Activated CD8-positive, alpha-beta memory T cell treated with anti-CD3 and anti-CD28 coated beads, Interleukin-2, amount 50 U/mL, for 24 hours (primary cell): ENCODE results near the gene SLC17A9.

Experiments used
- DNase-seq: peaks from one replicate; pipeline ENCODE4 v3.0.0-alpha.2; 2020; ENCODE audit errors: extremely low read depth

SLC17A9 gene, protein sequence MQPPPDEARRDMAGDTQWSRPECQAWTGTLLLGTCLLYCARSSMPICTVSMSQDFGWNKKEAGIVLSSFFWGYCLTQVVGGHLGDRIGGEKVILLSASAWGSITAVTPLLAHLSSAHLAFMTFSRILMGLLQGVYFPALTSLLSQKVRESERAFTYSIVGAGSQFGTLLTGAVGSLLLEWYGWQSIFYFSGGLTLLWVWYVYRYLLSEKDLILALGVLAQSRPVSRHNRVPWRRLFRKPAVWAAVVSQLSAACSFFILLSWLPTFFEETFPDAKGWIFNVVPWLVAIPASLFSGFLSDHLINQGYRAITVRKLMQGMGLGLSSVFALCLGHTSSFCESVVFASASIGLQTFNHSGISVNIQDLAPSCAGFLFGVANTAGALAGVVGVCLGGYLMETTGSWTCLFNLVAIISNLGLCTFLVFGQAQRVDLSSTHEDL

GRCh38 chr20:62952373-62952967, at the start of gene SLC17A9:
Gene SLC17A9, plus strand, starts transcription at chr20:62952709. Its CDS starts 122 bp downstream, at chr20:62952831.
- no peak for DNase-seq

- DNase-seq = no peak
Observed at GRCh38 chr20:62902926-62903615, 49.4 kb upstream of the SLC17A9 start.

- DNase-seq = no peak
Observed at GRCh38 chr20:62905536-62906117, 46.9 kb upstream of the SLC17A9 start.

- no peak for DNase-seq
Observed at GRCh38 chr20:62906209-62906608, 46.3 kb upstream of the SLC17A9 start.

- DNase-seq = no peak
Observed at GRCh38 chr20:62906647-62907375, 45.7 kb upstream of the SLC17A9 start.

DNA sequence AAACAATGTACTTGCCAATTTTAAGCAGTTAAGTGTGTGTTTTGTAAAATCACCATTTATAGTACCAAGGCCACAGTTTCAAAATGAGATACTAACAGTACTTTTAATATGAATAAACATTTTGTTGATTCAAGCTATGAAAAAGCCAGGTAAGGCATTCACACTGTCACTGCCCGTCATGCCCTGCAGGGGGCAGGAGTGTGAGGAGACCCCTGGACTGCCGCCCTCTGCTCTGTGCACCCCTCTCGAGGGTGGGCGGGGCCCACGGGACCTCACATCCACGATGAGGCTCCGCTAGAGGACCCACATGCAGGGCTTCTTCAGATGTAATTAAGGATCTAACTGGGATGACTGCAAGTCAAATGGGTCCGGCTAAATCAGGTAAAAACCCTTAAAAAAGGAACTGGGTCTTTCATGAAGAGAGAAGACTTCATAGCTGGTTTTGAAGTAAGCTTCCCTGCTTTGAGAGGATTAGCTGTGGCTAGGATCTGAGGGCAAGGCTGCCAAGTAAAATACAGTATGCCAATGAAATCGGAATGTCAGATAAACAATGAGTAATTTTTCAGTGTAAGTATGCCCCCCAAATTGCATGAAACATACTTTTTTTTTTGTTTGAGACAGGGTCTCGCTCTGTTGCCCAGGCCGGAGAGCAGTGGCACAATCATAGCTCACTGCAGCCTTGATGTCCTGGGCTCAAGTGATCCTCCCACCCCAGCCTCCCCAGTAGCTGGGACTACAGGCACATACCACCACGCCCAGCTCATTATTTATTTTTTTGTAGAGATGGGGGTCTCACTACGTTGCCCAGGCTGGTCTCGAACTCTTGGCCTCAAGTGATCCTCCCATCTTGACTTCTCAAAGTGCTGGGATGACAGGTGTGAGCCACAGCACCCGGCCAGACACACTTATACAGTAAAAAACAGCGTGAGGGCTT, 44.9 kb upstream of the SLC17A9 start:
- no peak for DNase-seq

- DNase-seq = no peak
Observed at GRCh38 chr20:62908971-62909791, 43.3 kb upstream of the SLC17A9 start.

GRCh38 chr20:62910217-62910766, 42.2 kb upstream of the SLC17A9 start:
- no peak for DNase-seq

GRCh38 chr20:62910777-62911497, 41.6 kb upstream of the SLC17A9 start:
- DNase-seq = no peak

GRCh38 chr20:62911701-62912280, 40.7 kb upstream of the SLC17A9 start:
- DNase-seq = no peak

DNA sequence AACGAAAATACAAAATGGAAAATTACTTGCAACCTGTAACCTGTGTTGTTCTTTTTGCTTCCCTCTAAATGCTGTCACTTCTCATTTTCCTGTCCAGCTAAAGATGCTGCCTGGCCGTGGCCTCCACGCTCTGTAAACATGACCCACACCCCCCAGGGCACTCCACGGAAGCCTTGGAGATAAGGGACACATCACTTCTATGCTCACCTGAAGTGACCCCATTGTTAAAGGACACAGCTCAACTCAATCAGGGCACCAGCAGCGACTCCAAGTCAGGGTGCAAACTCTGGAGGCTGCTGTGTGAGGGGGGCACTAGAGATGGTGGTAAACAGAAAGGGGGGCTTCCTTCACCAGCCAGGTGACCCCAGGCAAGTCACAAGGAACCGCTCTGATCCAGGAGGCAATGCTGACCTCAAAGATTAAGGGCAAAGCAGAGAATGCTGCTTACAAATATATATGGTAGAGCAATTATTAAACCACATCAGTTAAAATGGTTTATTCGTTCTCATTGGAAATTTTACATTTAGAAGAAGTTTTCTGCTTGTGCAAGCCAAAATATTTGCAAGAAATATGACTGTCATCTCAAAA, 39.4 kb upstream of the SLC17A9 start:
- DNase-seq = no peak

GRCh38 chr20:62914436-62914835, 38.1 kb upstream of the SLC17A9 start:
- no peak for DNase-seq

DNA sequence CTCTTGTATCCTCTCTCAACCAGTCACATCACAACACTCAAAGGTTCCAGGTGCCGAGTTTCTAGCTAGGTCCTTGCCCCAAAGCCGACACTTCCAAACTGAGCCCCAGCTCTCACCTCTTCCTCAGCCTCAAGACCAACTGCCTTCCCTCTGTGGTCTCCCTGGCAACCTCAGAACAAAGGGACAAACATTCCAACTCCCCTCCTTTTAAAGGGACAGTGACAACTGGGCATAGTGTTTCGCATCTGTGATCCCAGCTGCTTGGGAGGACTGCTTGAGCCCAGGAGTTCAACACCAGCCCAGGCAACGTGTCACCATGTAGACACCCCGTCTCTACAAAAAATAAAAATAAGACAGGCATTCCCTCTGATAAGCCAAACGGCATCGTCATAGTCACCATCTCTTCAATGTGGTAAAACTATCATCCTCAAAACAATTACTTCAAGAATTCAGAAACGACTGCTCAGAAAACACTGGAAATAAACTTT, 37.5 kb upstream of the SLC17A9 start:
- DNase-seq = no peak

DNA sequence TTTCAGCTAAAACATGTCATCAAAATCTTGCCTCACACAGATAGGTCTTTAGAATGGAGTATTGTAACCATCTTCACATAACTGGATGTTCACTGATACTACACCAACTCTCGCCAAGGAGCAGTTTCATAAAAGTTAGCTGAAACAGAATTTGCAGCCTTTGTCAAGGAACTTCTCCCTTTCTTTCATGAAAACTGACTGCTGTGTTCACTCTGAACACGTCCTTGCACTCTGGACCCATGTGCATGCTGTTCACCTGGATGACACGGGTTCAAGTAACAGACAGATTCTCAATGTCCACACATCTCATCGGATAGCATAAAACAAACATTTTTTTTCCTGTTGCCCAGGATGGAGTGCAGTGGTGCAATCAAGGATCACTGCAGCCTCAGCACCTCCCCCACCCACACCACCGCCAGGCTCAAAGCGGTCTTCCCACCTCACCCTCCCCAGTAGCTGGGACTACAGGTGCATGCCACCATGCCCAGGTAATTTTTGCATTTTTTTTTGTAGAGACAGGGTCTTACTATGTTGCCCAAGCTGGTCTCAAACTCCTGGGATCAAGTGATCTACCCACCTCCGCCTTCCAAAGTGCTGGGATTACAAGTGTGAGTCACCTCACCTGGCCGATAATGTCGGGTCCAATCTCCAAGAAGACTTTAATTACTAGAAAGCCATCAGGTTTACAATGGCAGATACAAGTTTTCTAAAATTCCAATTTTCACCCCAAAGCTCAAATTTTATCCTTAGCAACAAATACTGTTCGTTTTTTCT, 35.6 kb upstream of the SLC17A9 start:
- no peak for DNase-seq

- DNase-seq = no peak
Observed at GRCh38 chr20:62917720-62918119, 34.8 kb upstream of the SLC17A9 start.

- no peak for DNase-seq
Observed at GRCh38 chr20:62918147-62918546, 34.4 kb upstream of the SLC17A9 start.

DNA sequence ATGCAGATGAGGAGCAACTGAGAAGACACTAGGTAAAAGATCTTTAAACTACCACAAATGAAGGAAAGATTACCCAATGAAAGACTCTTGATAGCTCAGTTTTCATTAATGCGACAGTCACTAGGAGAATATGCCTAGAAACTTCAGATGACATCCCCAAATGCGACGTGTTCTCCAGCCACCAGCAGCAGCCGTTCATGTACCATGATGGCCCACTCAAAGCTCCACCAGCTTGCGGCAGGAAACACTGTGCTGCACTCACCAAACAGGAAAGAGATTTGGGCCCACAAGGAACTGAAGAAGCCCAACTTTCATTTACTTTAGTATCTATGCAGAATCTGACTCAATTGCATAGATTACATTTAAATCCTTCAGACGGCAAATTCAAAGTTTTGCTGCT, 33.7 kb upstream of the SLC17A9 start:
- no peak for DNase-seq
